Breast epithelium (tissue), 3 donors: Measurements from ENCODE around the gene SUGP2.

ENCODE experiments used
- CTCF ChIP-seq, 3 donors: fragments of 450-650 bp; IDR thresholded peaks; one replicate each; pipeline ENCODE4 v1.5.1; 2016 to 2017; ENCODE audit warnings: antibody characterized with exemption in 3 of 3, mild to moderate bottlenecking in 3 of 3, moderate library complexity in 3 of 3
- POLR2A ChIP-seq: fragments of 450-650 bp; IDR thresholded peaks from one replicate; pipeline ENCODE4 v1.6.1; 2016; ENCODE audit warnings: antibody characterized with exemption, mild to moderate bottlenecking, moderate library complexity
- POLR2AphosphoS5 ChIP-seq, 3 donors: sonication (generic); formaldehyde crosslinking; IDR thresholded peaks; one replicate each; pipeline ENCODE4 v1.6.1; 2017; ENCODE audit warnings: antibody characterized with exemption in 3 of 3

- TF ChIP-seq CTCF (IDR thresholded peaks at IDR 0.05) (no peak), POLR2AphosphoS5 (IDR thresholded peaks at IDR 0.05) (no peak), POLR2A (no peak)
Observed at GRCh38 chr19:18989316-18989715, 44.0 kb downstream of the SUGP2 start.
